HEK293 (cell line): Measurements from ENCODE around the gene TRAK1.

ENCODE experiments used
- CTCF ChIA-PET: fragments of 350-600 bp; formaldehyde crosslinking; extraction: SDS; loops from one replicate; lab custom pipeline; 2021; ENCODE audit warnings: antibody characterized with exemption; lab: Yijun Ruan, JAX
- POLR2A ChIA-PET: fragments of 300-600 bp; formaldehyde crosslinking; extraction: SDS; loops from one replicate; lab custom pipeline; 2020; ENCODE audit warnings: antibody characterized with exemption, inconsistent platforms; lab: Yijun Ruan, JAX
- H3K27ac ChIP-seq: fragments of 200-500 bp; sonication (Bioruptor generic); 2 replicates; pipeline ENCODE4 v1.5.1; 2014; ENCODE audit warnings: low read depth, low read length, control low read depth, inconsistent platforms; ENCODE audit errors: extremely low read depth
- H3K36me3 ChIP-seq, 2 experiments: fragments of 200-500 bp in 1 of 2; sonication (Bioruptor generic) in 1 of 2; 1 replicate in 1 of 2; 2 replicates in 1 of 2; pipeline ENCODE4 v1.5.1; 2014 to 2017; ENCODE audit warnings: inconsistent platforms in 2 of 2, low read length in 2 of 2; ENCODE audit not compliant: control insufficient read depth in 2 of 2, insufficient read depth in 1 of 2
- H3K4me1 ChIP-seq: fragments of 200-500 bp; sonication (Bioruptor generic); 2 replicates; pipeline ENCODE4 v1.5.1; 2014; ENCODE audit warnings: mild to moderate bottlenecking, low read length, inconsistent platforms; ENCODE audit not compliant: control insufficient read depth, insufficient read depth
- H3K4me3 ChIP-seq: 2 replicates; pipeline ENCODE4 v1.5.1; 2011; ENCODE audit warnings: low read depth, mild to moderate bottlenecking, control low read depth, low read length, moderate library complexity
- H3K9me3 ChIP-seq: fragments of 200-500 bp; sonication (Bioruptor generic); 2 replicates; pipeline ENCODE4 v1.5.1; 2014; ENCODE audit warnings: low read depth, low read length, inconsistent platforms; ENCODE audit not compliant: control insufficient read depth, insufficient read depth
- ATF2 ChIP-seq: fragments of 450-650 bp; formaldehyde crosslinking; IDR thresholded peaks from 2 replicates; pipeline ENCODE4 v1.5.1; 2016; ENCODE audit warnings: missing biosample characterization, missing genetic modification characterization, low read depth
- BCL11B ChIP-seq: fragments of 450-650 bp; formaldehyde crosslinking; IDR thresholded peaks from 2 replicates; pipeline ENCODE4 v1.5.1; 2016; ENCODE audit warnings: low read depth, missing biosample characterization, missing genetic modification characterization
- KLF10 ChIP-seq: fragments of 450-650 bp; IDR thresholded peaks from 2 replicates; pipeline ENCODE4 v1.5.1; 2018; ENCODE audit warnings: missing biosample characterization, mild to moderate bottlenecking, missing genetic modification characterization
- SCRT2 ChIP-seq: fragments of 450-650 bp; formaldehyde crosslinking; IDR thresholded peaks from 2 replicates; pipeline ENCODE4 v1.5.1; 2016; ENCODE audit warnings: missing biosample characterization, missing genetic modification characterization
- SP2 ChIP-seq: fragments of 450-650 bp; formaldehyde crosslinking; IDR thresholded peaks from 2 replicates; pipeline ENCODE4 v1.5.1; 2016; ENCODE audit warnings: missing biosample characterization, missing genetic modification characterization
- ZBTB7A ChIP-seq: fragments of 450-650 bp; formaldehyde crosslinking; IDR thresholded peaks from 2 replicates; pipeline ENCODE4 v1.5.1; 2016; ENCODE audit warnings: low read depth, missing biosample characterization, missing genetic modification characterization
- ZFP37 ChIP-seq: fragments of 450-650 bp; formaldehyde crosslinking; IDR thresholded peaks from 2 replicates; pipeline ENCODE4 v1.5.1; 2016; ENCODE audit warnings: missing biosample characterization, missing genetic modification characterization
- ZNF121 ChIP-seq: fragments of 450-650 bp; formaldehyde crosslinking; IDR thresholded peaks from 2 replicates; pipeline ENCODE4 v1.5.1; 2016; ENCODE audit warnings: missing biosample characterization, missing genetic modification characterization
- ZNF2 ChIP-seq: fragments of 450-650 bp; formaldehyde crosslinking; IDR thresholded peaks from 2 replicates; pipeline ENCODE4 v1.5.1; 2016; ENCODE audit warnings: missing biosample characterization, missing genetic modification characterization
- ZNF202 ChIP-seq: fragments of 450-650 bp; formaldehyde crosslinking; IDR thresholded peaks from 2 replicates; pipeline ENCODE4 v1.5.1; 2016; ENCODE audit warnings: missing biosample characterization, missing genetic modification characterization, borderline replicate concordance
- ZNF23 ChIP-seq: fragments of 450-650 bp; formaldehyde crosslinking; IDR thresholded peaks from 2 replicates; pipeline ENCODE4 v1.5.1; 2016; ENCODE audit warnings: missing biosample characterization, missing genetic modification characterization, borderline replicate concordance
- ZNF549 ChIP-seq: fragments of 450-650 bp; IDR thresholded peaks from 2 replicates; pipeline ENCODE4 v1.5.1; 2018; ENCODE audit warnings: missing biosample characterization, missing genetic modification characterization, mild to moderate bottlenecking, inconsistent platforms, moderate library complexity
- ZNF654 ChIP-seq: fragments of 450-650 bp; formaldehyde crosslinking; IDR thresholded peaks from 2 replicates; pipeline ENCODE4 v1.5.1; 2016; ENCODE audit warnings: low read depth, missing biosample characterization, missing genetic modification characterization
- ZNF664 ChIP-seq: fragments of 450-650 bp; formaldehyde crosslinking; IDR thresholded peaks from 2 replicates; pipeline ENCODE4 v1.5.1; 2016; ENCODE audit warnings: missing biosample characterization, missing genetic modification characterization
- ZNF792 ChIP-seq: fragments of 450-650 bp; formaldehyde crosslinking; IDR thresholded peaks from 2 replicates; pipeline ENCODE4 v1.5.1; 2016; ENCODE audit warnings: missing biosample characterization, missing genetic modification characterization
- ZSCAN23 ChIP-seq: fragments of 450-650 bp; formaldehyde crosslinking; IDR thresholded peaks from 2 replicates; pipeline ENCODE4 v1.5.1; 2016; ENCODE audit warnings: missing biosample characterization, missing genetic modification characterization
- TF ChIP-seq, protein P1 (sequence below): fragments of 450-650 bp; formaldehyde crosslinking; IDR thresholded peaks from 2 replicates; pipeline ENCODE4 v1.5.1; 2017; ENCODE audit warnings: missing biosample characterization, missing genetic modification characterization
- TF ChIP-seq, protein P2 (sequence below): fragments of 450-650 bp; formaldehyde crosslinking; IDR thresholded peaks from 2 replicates; pipeline ENCODE4 v1.5.1; 2016; ENCODE audit warnings: missing biosample characterization, missing genetic modification characterization
- TF ChIP-seq, protein P3 (sequence below): fragments of 450-650 bp; formaldehyde crosslinking; conservative IDR thresholded peaks from 2 replicates; pipeline ENCODE4 v1.5.1; 2016; ENCODE audit warnings: low read depth, missing biosample characterization, missing genetic modification characterization

TRAK1 gene

DNA sequence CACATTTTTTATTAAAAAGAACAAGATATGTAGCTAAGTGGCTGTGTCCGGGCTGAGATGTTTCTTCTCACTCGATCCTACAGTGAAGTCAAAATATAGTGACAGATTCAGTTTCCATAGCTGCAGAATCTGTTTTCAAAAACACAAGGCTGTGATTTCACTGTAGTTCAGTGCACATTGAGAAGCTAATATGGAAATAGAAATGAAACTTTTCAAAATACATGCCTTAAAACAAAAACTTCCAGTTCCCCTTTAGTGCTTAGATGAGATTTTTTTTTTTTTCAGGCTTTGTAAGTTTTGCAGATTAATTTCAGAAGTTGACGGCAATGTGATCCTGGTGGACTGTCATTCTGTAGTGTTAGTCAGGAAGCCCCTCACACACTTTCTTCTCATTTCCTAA is 23.8 kb upstream of the TRAK1 start:
- no peaks in the 10 kb centered on the region for H3K36me3 ChIP-seq
- no peaks in the 10 kb centered on the region for H3K9me3 ChIP-seq
- H3K27ac ChIP-seq, result no peak overlapping the region
- ChIA-PET POLR2A (no interaction called here), CTCF (no interaction called here)
- no peak overlapping the region for H3K4me3 ChIP-seq
- no peak for TF ChIP-seq ZNF2 (tag by site-specific recombination)
- TF ChIP-seq ATF2 (tag by site-specific recombination), result no peak
- TF ChIP-seq, protein P1, sequence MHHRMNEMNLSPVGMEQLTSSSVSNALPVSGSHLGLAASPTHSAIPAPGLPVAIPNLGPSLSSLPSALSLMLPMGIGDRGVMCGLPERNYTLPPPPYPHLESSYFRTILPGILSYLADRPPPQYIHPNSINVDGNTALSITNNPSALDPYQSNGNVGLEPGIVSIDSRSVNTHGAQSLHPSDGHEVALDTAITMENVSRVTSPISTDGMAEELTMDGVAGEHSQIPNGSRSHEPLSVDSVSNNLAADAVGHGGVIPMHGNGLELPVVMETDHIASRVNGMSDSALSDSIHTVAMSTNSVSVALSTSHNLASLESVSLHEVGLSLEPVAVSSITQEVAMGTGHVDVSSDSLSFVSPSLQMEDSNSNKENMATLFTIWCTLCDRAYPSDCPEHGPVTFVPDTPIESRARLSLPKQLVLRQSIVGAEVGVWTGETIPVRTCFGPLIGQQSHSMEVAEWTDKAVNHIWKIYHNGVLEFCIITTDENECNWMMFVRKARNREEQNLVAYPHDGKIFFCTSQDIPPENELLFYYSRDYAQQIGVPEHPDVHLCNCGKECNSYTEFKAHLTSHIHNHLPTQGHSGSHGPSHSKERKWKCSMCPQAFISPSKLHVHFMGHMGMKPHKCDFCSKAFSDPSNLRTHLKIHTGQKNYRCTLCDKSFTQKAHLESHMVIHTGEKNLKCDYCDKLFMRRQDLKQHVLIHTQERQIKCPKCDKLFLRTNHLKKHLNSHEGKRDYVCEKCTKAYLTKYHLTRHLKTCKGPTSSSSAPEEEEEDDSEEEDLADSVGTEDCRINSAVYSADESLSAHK (tag by site-specific recombination), result no peak
- peaks cover 2% of the 10 kb centered on the region; the same call in 1 of the 2 replicates for H3K4me1 ChIP-seq

DNA sequence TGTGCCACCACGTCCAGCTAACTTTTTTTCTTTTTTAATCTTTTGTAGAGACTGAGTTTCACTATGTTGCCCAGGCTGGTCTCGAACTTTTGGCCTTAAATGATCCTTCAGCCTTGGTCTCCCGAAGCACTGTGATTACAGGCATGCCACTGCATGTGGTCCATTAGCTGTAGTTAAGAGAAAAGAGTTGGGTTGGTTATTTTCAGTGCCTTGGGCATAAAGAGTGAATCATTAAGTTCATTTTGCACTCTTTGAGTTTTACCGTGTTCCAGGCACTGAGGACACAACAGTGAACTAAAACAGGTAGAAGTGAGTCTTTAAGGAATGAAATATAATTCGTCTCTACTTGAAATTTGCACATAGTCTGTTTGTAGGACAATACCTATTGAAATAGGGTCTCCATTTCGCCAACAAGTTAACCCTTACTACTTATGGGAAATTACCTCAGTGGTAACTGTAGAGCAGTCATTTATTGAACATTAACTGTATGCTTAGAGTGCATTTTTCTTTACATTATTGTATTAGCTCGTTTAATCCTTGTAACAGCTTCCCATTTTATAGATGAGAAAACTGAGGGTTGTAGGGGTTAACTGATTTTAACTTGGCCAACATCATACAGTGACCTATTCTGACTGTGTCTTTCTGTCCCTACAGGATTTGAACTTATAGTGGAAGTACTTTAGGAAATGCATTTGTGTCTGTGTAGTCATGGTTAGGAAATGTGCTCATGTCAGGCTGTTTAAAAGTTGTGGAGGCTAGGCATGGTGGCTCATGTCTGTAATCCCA is 22.7 kb upstream of the TRAK1 start:
- H3K36me3 ChIP-seq, result no peaks in the 10 kb centered on the region
- no peak overlapping the region for H3K4me3 ChIP-seq
- POLR2A ChIA-PET, result no interaction called here
- peaks cover 8% of the 10 kb centered on the region for H3K4me1 ChIP-seq
- TF ChIP-seq ZNF664 (tag by site-specific recombination) (peak; percentile 64; the same call in 1 of the 2 replicates), BCL11B (tag by site-specific recombination) (no peak)
- H3K9me3 ChIP-seq, result no peaks in the 10 kb centered on the region
- H3K27ac ChIP-seq, result no peak overlapping the region
- CTCF ChIA-PET, result interaction anchor here (0.6 kb wide), 1 partner anchor 121 kb away, joined by 4 read pairs; no protein-coding TSS in a partner anchor

GRCh38 chr3:42070089-42070488 is 21.1 kb upstream of the TRAK1 start:
- Histone ChIP-seq H3K9me3 (no peaks in the 10 kb centered on the region), H3K4me3 (no peak overlapping the region), H3K4me1 (peaks cover 8% of the 10 kb centered on the region), H3K27ac (no peak overlapping the region), H3K36me3 (no peaks in the 10 kb centered on the region)
- ChIA-PET POLR2A (no interaction called here), CTCF (interaction anchor here (1.1 kb wide), 1 partner anchor 27 kb away, joined by 3 read pairs; no protein-coding TSS in a partner anchor)
- TF ChIP-seq ZNF792 (tag by site-specific recombination) (no peak), SCRT2 (tag by site-specific recombination) (no peak), ZNF121 (tag by site-specific recombination) (no peak), ZNF654 (tag by site-specific recombination) (no peak), ZBTB7A (tag by site-specific recombination) (no peak), ZNF549 (tag by site-specific recombination) (no peak), ZNF202 (tag by site-specific recombination) (no peak), ZNF23 (tag by site-specific recombination) (no peak), KLF10 (no peak), ZSCAN23 (tag by site-specific recombination) (no peak), ZFP37 (no peak), SP2 (tag by site-specific recombination) (no peak)
- TF ChIP-seq, protein P2, sequence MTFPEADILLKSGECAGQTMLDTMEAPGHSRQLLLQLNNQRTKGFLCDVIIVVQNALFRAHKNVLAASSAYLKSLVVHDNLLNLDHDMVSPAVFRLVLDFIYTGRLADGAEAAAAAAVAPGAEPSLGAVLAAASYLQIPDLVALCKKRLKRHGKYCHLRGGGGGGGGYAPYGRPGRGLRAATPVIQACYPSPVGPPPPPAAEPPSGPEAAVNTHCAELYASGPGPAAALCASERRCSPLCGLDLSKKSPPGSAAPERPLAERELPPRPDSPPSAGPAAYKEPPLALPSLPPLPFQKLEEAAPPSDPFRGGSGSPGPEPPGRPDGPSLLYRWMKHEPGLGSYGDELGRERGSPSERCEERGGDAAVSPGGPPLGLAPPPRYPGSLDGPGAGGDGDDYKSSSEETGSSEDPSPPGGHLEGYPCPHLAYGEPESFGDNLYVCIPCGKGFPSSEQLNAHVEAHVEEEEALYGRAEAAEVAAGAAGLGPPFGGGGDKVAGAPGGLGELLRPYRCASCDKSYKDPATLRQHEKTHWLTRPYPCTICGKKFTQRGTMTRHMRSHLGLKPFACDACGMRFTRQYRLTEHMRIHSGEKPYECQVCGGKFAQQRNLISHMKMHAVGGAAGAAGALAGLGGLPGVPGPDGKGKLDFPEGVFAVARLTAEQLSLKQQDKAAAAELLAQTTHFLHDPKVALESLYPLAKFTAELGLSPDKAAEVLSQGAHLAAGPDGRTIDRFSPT (tag by site-specific recombination), result no peak
- TF ChIP-seq, protein P3, sequence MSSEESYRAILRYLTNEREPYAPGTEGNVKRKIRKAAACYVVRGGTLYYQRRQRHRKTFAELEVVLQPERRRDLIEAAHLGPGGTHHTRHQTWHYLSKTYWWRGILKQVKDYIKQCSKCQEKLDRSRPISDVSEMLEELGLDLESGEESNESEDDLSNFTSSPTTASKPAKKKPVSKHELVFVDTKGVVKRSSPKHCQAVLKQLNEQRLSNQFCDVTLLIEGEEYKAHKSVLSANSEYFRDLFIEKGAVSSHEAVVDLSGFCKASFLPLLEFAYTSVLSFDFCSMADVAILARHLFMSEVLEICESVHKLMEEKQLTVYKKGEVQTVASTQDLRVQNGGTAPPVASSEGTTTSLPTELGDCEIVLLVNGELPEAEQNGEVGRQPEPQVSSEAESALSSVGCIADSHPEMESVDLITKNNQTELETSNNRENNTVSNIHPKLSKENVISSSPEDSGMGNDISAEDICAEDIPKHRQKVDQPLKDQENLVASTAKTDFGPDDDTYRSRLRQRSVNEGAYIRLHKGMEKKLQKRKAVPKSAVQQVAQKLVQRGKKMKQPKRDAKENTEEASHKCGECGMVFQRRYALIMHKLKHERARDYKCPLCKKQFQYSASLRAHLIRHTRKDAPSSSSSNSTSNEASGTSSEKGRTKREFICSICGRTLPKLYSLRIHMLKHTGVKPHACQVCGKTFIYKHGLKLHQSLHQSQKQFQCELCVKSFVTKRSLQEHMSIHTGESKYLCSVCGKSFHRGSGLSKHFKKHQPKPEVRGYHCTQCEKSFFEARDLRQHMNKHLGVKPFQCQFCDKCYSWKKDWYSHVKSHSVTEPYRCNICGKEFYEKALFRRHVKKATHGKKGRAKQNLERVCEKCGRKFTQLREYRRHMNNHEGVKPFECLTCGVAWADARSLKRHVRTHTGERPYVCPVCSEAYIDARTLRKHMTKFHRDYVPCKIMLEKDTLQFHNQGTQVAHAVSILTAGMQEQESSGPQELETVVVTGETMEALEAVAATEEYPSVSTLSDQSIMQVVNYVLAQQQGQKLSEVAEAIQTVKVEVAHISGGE (tag by site-specific recombination), result no peak
